Measurements from ENCODE around the gene WDR62. TPM values are rescaled to one million over a fixed set of nuclear protein-coding genes. Genes with fewer than 3 reads are reported as not detected.

The WDR62 gene
- total and polyA plus RNA-seq, 2 of the 8 experiments (the other 6 are each of a cell fraction or from before 2014, with no cell fraction given), result 28.2 to 39.5 TPM

- no peak for TF ChIP-seq EZH2 (IDR thresholded peaks at IDR 0.05; ENCODE audit: low read depth, low read length, severe bottlenecking)
- no peak for TF ChIP-seq TCF12 (IDR thresholded peaks at IDR 0.05; ENCODE audit: low read depth, low read length)
Observed at GRCh38 chr19:36028313-36029041, 26.2 kb upstream of the WDR62 start (continued).
